ENCODE data around the gene RPL28.

DNA sequence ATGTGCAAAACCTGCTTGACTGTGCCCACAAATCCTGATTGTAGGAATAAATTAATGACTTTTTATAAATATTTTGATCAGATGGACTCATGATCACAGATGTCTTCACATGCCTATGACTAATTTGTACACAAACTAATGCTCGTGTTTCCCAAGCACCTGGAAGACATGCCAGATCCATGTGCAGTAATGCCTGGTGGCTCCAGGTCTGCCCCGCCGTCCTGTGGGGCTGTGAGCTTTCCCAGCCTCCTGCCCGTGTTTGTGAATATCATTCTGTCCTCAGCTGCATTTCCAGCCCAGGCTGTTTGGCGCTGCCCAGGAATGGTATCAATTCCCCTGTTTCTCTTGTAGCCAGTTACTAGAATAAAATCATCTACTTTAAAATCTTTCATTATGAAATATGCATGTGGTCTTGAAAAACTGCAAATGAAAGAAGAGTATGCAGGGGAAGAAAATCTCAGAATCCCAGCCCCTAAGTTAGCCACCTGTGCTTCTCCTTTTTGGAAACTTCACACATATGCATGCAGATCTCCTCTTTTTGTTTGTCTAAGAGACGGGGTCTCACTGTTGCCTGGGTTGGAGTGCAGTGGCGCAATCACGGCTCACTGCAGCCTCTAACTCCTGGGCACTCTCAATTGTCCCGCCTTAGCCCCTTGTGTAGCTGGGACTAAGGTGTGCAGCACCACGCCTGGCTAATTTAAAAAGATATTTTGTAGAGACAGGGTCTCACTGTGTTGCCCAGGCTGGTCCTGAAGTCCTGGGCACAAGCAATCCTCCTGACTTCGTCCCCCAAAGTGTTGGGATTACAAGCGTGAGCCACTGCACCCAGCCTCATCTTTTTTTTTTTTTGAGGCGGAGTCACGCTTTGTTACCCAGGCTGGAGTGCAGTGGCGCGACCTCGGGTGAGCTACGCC, 6.2 kb downstream of the RPL28 start:
- TF ChIP-seq, protein P1, sequence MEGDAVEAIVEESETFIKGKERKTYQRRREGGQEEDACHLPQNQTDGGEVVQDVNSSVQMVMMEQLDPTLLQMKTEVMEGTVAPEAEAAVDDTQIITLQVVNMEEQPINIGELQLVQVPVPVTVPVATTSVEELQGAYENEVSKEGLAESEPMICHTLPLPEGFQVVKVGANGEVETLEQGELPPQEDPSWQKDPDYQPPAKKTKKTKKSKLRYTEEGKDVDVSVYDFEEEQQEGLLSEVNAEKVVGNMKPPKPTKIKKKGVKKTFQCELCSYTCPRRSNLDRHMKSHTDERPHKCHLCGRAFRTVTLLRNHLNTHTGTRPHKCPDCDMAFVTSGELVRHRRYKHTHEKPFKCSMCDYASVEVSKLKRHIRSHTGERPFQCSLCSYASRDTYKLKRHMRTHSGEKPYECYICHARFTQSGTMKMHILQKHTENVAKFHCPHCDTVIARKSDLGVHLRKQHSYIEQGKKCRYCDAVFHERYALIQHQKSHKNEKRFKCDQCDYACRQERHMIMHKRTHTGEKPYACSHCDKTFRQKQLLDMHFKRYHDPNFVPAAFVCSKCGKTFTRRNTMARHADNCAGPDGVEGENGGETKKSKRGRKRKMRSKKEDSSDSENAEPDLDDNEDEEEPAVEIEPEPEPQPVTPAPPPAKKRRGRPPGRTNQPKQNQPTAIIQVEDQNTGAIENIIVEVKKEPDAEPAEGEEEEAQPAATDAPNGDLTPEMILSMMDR (IDR thresholded peaks at IDR 0.05; ENCODE audit: borderline replicate concordance, extremely low read depth, low read length, poor library complexity, severe bottlenecking) = no peak
- no peak for TF ChIP-seq EZH2 (IDR thresholded peaks at IDR 0.05; ENCODE audit: borderline replicate concordance, low read depth, low read length, severe bottlenecking)
